ENCODE data around the gene MYO6.

GRCh38 chr6:75788894-75789293 is 39.9 kb downstream of the MYO6 start:
- TF ChIP-seq POLR2AphosphoS5 (IDR thresholded peaks at IDR 0.05; ENCODE audit: borderline replicate concordance, low read depth, low read length) (no peak), EZH2 (IDR thresholded peaks at IDR 0.05) (no peak)

All from SK-N-MC (cell line).